ENCODE results near the gene SNPH. TPM values are rescaled to one million over a fixed set of nuclear protein-coding genes. Genes with fewer than 3 reads are reported as not detected.

SNPH gene
- total and polyA plus RNA-seq, 2 experiments from 2014 or later, result 5.7 to 11.2 TPM

GRCh38 chr20:1357921-1358671 is 92.0 kb downstream of the SNPH start:
- no peak for DNase-seq
- Histone ChIP-seq H3K9me3 (ENCODE audit: low read depth) (no peaks in the 10 kb centered on the region), H3K4me2 (ENCODE audit: unreplicated experiment) (no peak overlapping the region)

More at GRCh38 chr20:1357921-1358671, 92.0 kb downstream of the SNPH start:
- TF ChIP-seq EZH2 (IDR thresholded peaks at IDR 0.05; ENCODE audit: insufficient read depth, poor library complexity, severe bottlenecking) (no peak), EZH2phosphoT487 (IDR thresholded peaks at IDR 0.05; ENCODE audit: insufficient read depth, low read depth) (no peak)
- no peaks in the 10 kb centered on the region for H3K9me2 ChIP-seq (ENCODE audit: insufficient read depth)
- peaks cover 57% of the 10 kb centered on the region for H3K79me2 ChIP-seq (ENCODE audit: insufficient read depth)
- no peaks in the 10 kb centered on the region for H4K20me1 ChIP-seq (ENCODE audit: insufficient read depth)
- H3K36me3 ChIP-seq (ENCODE audit: low read depth), result peaks cover 20% of the 10 kb centered on the region
- in situ Hi-C loops (cut with MboI), result no loop called here
- H3K27ac ChIP-seq, result no peak overlapping the region
- no peak overlapping the region for H3K9ac ChIP-seq
- H2AFZ ChIP-seq, result no peak overlapping the region
- H3K4me1 ChIP-seq (ENCODE audit: insufficient read depth), result no peaks in the 10 kb centered on the region
- no peak overlapping the region for H3K4me3 ChIP-seq
- H3F3A ChIP-seq (ENCODE audit: insufficient read depth), result peaks cover 18% of the 10 kb centered on the region
- H3K27me3 ChIP-seq (replicated peaks; ENCODE audit: insufficient read depth), result no peaks in the 10 kb centered on the region
- 93% methylated on average over 9 of the region's 9 CpGs for WGBS, 2 experiments (ENCODE audit: low coverage in 1 of 2, low lambda C conversion rate in 2 of 2, missing lambda C conversion rate in 2 of 2)

Other genes with a start within 250 kb of the SNPH start
- gene PSMF1, start 147.7 kb upstream of the SNPH start, total RNA-seq (2014; rRNA removed; shearing (Covaris generic)), result 68.7 and 160 TPM in 2 replicates
- gene PSMF1, start 147.7 kb upstream of the SNPH start, polyA plus RNA-seq (2016; fragmentation: Nextera tagmentation; extraction: Ambion mirVana), result 150 and 165 TPM in 2 replicates
- 0.43 TPM in 1 of 2 replicates, not detected in the other for gene TMEM74B, start 81.3 kb upstream of the SNPH start, total RNA-seq (2014; rRNA removed; shearing (Covaris generic))
- 0.18 and 0.23 TPM in 2 replicates for gene TMEM74B, start 81.3 kb upstream of the SNPH start, polyA plus RNA-seq (2016; fragmentation: Nextera tagmentation; extraction: Ambion mirVana)
- gene C20orf202, start 62.8 kb upstream of the SNPH start, total RNA-seq (2014; rRNA removed; shearing (Covaris generic)), result not detected in 2 replicates
- not detected in 2 replicates for gene C20orf202, start 62.8 kb upstream of the SNPH start, polyA plus RNA-seq (2016; fragmentation: Nextera tagmentation; extraction: Ambion mirVana)
- not detected in 2 replicates for gene RAD21L1, start 40.2 kb upstream of the SNPH start, total RNA-seq (2014; rRNA removed; shearing (Covaris generic))
- gene RAD21L1, start 40.2 kb upstream of the SNPH start, polyA plus RNA-seq (2016; fragmentation: Nextera tagmentation; extraction: Ambion mirVana), result 0.16 TPM in 2 replicates
- 4.9 and 5.5 TPM in 2 replicates for gene SDCBP2, start 62.8 kb downstream of the SNPH start, total RNA-seq (2014; rRNA removed; shearing (Covaris generic))
- 4.1 and 4.2 TPM in 2 replicates for gene SDCBP2, start 62.8 kb downstream of the SNPH start, polyA plus RNA-seq (2016; fragmentation: Nextera tagmentation; extraction: Ambion mirVana)
- gene FKBP1A, start 126.8 kb downstream of the SNPH start, total RNA-seq (2014; rRNA removed; shearing (Covaris generic)), result 150 and 162 TPM in 2 replicates
- 844 and 887 TPM in 2 replicates for gene FKBP1A, start 126.8 kb downstream of the SNPH start, polyA plus RNA-seq (2016; fragmentation: Nextera tagmentation; extraction: Ambion mirVana)
- 22.2 and 32.0 TPM in 2 replicates for gene NSFL1C, start 200.6 kb downstream of the SNPH start, total RNA-seq (2014; rRNA removed; shearing (Covaris generic))
- gene NSFL1C, start 200.6 kb downstream of the SNPH start, polyA plus RNA-seq (2016; fragmentation: Nextera tagmentation; extraction: Ambion mirVana), result 84.2 and 88.7 TPM in 2 replicates
- gene SIRPB2, start 225.1 kb downstream of the SNPH start, total RNA-seq (2014; rRNA removed; shearing (Covaris generic)), result not detected in 2 replicates
- not detected in 2 replicates for gene SIRPB2, start 225.1 kb downstream of the SNPH start, polyA plus RNA-seq (2016; fragmentation: Nextera tagmentation; extraction: Ambion mirVana)

All from GM23248 (cell line).